HepG2 (cell line): ENCODE measurements around the gene RABEP2. TPM values are rescaled to one million over a fixed set of nuclear protein-coding genes. Genes with fewer than 3 reads are reported as not detected.

ENCODE experiments used
- FOXO1 ChIP-seq: sonication (generic); formaldehyde crosslinking; IDR thresholded peaks from 2 replicates; pipeline ENCODE4 v1.4.0; 2020; ENCODE audit warnings: missing genetic modification reagents
- FOXP1 ChIP-seq, 2 experiments: fragments of 450-650 bp in 1 of 2; IDR thresholded peaks; 2 replicates each; pipeline ENCODE4 v1.6.1; 2017 to 2018; ENCODE audit warnings: antibody characterized with exemption in 1 of 2
- GABPA ChIP-seq, 2 experiments: IDR thresholded peaks; 2 replicates each; pipeline ENCODE4 v1.6.1; 2011 to 2016; ENCODE audit warnings: low read depth in 2 of 2, low read length in 1 of 2, missing biosample characterization in 1 of 2, missing genetic modification characterization in 1 of 2
- GTF3A ChIP-seq: sonication (generic); formaldehyde crosslinking; conservative IDR thresholded peaks from 2 replicates; pipeline ENCODE4 v1.4.0; 2020; ENCODE audit warnings: mild to moderate bottlenecking, missing genetic modification reagents
- HMG20B ChIP-seq: conservative IDR thresholded peaks from 2 replicates; pipeline ENCODE4 v1.6.1; 2016; ENCODE audit warnings: missing genetic modification reagents, missing compliant biosample characterization
- HMGXB3 ChIP-seq: sonication (generic); formaldehyde crosslinking; IDR thresholded peaks from 2 replicates; pipeline ENCODE4 v1.4.0; 2020; ENCODE audit warnings: missing genetic modification reagents, borderline replicate concordance
- KAT8 ChIP-seq: IDR thresholded peaks from 2 replicates; pipeline ENCODE4 v1.6.1; 2016; ENCODE audit warnings: missing genetic modification reagents, missing compliant biosample characterization
- LCORL ChIP-seq, 2 experiments: fragments of 450-650 bp in 1 of 2; sonication (generic) in 1 of 2; formaldehyde crosslinking in 1 of 2; IDR thresholded peaks; 2 replicates each; pipeline versions ENCODE4 v1.5.0 to v1.6.1; 2017 to 2020; ENCODE audit warnings: antibody characterized with exemption in 1 of 2, missing genetic modification reagents in 1 of 2
- MEIS1 ChIP-seq: sonication (generic); formaldehyde crosslinking; IDR thresholded peaks from 2 replicates; pipeline ENCODE4 v1.9.0; 2021; ENCODE audit warnings: mild to moderate bottlenecking, missing genetic modification reagents, moderate library complexity, borderline replicate concordance
- NCOA1 ChIP-seq: sonication (generic); formaldehyde crosslinking; IDR thresholded peaks from 2 replicates; pipeline ENCODE4 v1.9.0; 2021; ENCODE audit warnings: missing genetic modification reagents
- PITX1 ChIP-seq: sonication (generic); formaldehyde crosslinking; IDR thresholded peaks from 2 replicates; pipeline ENCODE4 v1.5.1; 2020; ENCODE audit warnings: mild to moderate bottlenecking, missing genetic modification reagents
- PRDM15 ChIP-seq: sonication (generic); formaldehyde crosslinking; IDR thresholded peaks from 2 replicates; pipeline ENCODE4 v1.4.0; 2020; ENCODE audit warnings: missing genetic modification reagents
- ZBED4 ChIP-seq: sonication (generic); formaldehyde crosslinking; IDR thresholded peaks from 2 replicates; pipeline ENCODE4 v1.4.0; 2020; ENCODE audit warnings: missing genetic modification reagents, borderline replicate concordance
- ZMYM4 ChIP-seq: sonication (generic); formaldehyde crosslinking; IDR thresholded peaks from 2 replicates; pipeline ENCODE4 v1.8.1; 2023; ENCODE audit warnings: mild to moderate bottlenecking, missing genetic modification reagents
- ZNF101 ChIP-seq: sonication (generic); formaldehyde crosslinking; IDR thresholded peaks from 2 replicates; pipeline ENCODE4 v1.4.0; 2020; ENCODE audit warnings: mild to moderate bottlenecking, low read depth, missing genetic modification reagents, borderline replicate concordance
- ZNF160 ChIP-seq: sonication (generic); formaldehyde crosslinking; IDR thresholded peaks from 2 replicates; pipeline ENCODE4 v1.8.0; 2022; ENCODE audit warnings: mild to moderate bottlenecking, inconsistent platforms, missing genetic modification reagents
- ZSCAN20 ChIP-seq: sonication (generic); formaldehyde crosslinking; IDR thresholded peaks from 2 replicates; pipeline ENCODE4 v1.4.0; 2020; ENCODE audit warnings: missing genetic modification reagents, mild to moderate bottlenecking, borderline replicate concordance
- polyA plus RNA-seq, 8 experiments: library from polyadenylated mRNA; depleted of rRNA in 3 of 8; stranded (reverse) in 7 of 8; unstranded in 1 of 8; fragments of >200 nt; fragmentation: Illumina TruSeq in 4 of 8; extraction: Trizol in 4 of 8; gene quantifications; 2 replicates each; pipeline versions ENCODE4 v1.2.1 to v1.2.3, GENCODE V29; 2011 to 2016; ENCODE audit warnings: low read depth in 4 of 8, missing spikeins in 1 of 8, mixed read lengths in 1 of 8; ENCODE audit not compliant: insufficient read depth in 1 of 8
- total RNA-seq, 5 experiments: library from RNA; depleted of rRNA; stranded (reverse); fragments of >200 nt; fragmentation: Illumina TruSeq; extraction: Trizol; gene quantifications; 2 replicates each; pipeline ENCODE4 v1.2.3, GENCODE V29; 2016; ENCODE audit warnings: low read depth in 1 of 5

The RABEP2 gene
- total and polyA plus RNA-seq, 2 of the 13 experiments (the other 11 are each of a cell fraction or from before 2014, with no cell fraction given), result 10.8 to 18.4 TPM

- TF ChIP-seq LCORL (IDR thresholded peaks at IDR 0.05) (no peak), LCORL (CRISPR knock-in tag; IDR thresholded peaks at IDR 0.05) (peak; percentile 74), KAT8 (CRISPR knock-in tag) (peak; percentile 64), GTF3A (CRISPR knock-in tag) (peak; percentile 20; the same call in 1 of the 2 replicates), NCOA1 (no peak), ZMYM4 (peak; percentile 69), ZBED4 (CRISPR knock-in tag) (no peak), PITX1 (0 out of 2 replicates have a peak, but pooled peaks have one; percentile 12), FOXP1 (IDR thresholded peaks at IDR 0.05) (no peak), FOXP1 (CRISPR knock-in tag; IDR thresholded peaks at IDR 0.05) (no peak), MEIS1 (CRISPR knock-in tag) (peak; percentile 56; the same call in 1 of the 2 replicates), PRDM15 (CRISPR knock-in tag) (peak; percentile 62), ZNF160 (CRISPR knock-in tag) (no peak), HMGXB3 (CRISPR knock-in tag) (0 out of 2 replicates have a peak, but pooled peaks have one; percentile 60), GABPA (IDR thresholded peaks at IDR 0.05; ENCODE audit: low read depth, low read length) (peak; percentile 79), GABPA (CRISPR knock-in tag; IDR thresholded peaks at IDR 0.05; ENCODE audit: low read depth) (peak; percentile 82), ZSCAN20 (CRISPR knock-in tag) (no peak), HMG20B (no peak), ZNF101 (no peak; the same call in 1 of the 2 replicates), FOXO1 (CRISPR knock-in tag) (peak; percentile 64)
Measured at GRCh38 chr16:28924762-28925385, at the start of gene RABEP2 (continued).
